GM18505 (cell line): Measurements from ENCODE around the gene SP4.

Experiments used
- ATAC-seq: cut with Tn5 transposase; IDR thresholded peaks from one replicate; pipeline ENCODE4 v1.9.1; 2021; ENCODE audit not compliant: unreplicated experiment
- POLR2A ChIP-seq: IDR thresholded peaks from 4 replicates; pipeline ENCODE4 v1.6.1; 2011; ENCODE audit warnings: borderline replicate concordance; ENCODE audit not compliant: insufficient read depth, insufficient read length; ENCODE audit errors: extremely low read depth

The SP4 gene

GRCh38 chr7:21550076-21550475, 122.2 kb downstream of the SP4 start:
- no peak for ATAC-seq
- no peak for TF ChIP-seq POLR2A

GRCh38 chr7:21550821-21551531, 123.1 kb downstream of the SP4 start:
- TF ChIP-seq POLR2A: no peak
- ATAC-seq: no peak

DNA sequence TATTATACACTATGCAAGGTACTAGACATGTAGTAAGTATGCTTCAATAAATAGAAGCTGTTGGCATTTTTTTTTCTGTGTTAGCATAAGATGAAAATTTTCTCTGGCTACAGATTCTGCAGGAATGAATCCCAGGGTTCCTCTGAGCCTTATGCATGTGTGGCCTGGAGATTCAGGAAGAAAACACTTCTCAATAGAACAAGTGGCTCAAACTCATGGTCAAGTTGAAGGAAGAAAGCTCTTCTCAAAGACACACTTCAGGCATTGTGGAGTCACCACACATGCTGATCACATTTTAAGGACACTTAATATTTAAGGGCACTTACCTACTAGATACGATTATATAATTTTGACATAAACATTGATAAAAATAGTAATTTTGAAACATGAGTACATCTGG, 134.5 kb downstream of the SP4 start:
- no peak for TF ChIP-seq POLR2A
- no peak for ATAC-seq
